ENCODE measurements around the gene PDK2.

Gene PDK2

GRCh38 chr17:50079334-50080095 is 15.6 kb upstream of the PDK2 start:
- DNase-seq (ENCODE audit: low read depth), result no peak

- no peak for DNase-seq (ENCODE audit: low read depth)
These were observed 15.1 kb upstream of the PDK2 start for GRCh38 chr17:50080096-50080480.

- DNase-seq (ENCODE audit: low read depth), result no peak
These were observed 14.3 kb upstream of the PDK2 start for GRCh38 chr17:50080827-50081226.

DNA sequence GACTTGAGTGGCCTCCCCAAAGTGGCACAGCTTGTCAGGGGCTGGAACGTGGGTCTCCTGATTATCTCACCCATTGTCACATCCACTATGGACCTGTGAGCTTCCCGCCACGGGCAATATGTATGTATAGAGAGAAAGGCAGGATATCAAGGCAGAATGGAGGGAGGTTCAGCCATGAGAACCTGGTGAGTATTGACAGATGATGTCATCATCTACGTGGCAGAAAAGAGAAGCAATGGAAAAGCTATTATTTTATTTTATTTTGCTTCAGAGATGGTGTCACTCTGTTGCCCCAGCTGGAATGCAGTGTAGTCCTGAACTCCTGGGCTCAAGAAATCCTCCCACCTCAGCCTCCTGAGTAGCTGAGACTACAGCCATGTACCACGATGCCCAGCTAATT is 13.4 kb upstream of the PDK2 start:
- no peak for DNase-seq (ENCODE audit: low read depth)

DNA sequence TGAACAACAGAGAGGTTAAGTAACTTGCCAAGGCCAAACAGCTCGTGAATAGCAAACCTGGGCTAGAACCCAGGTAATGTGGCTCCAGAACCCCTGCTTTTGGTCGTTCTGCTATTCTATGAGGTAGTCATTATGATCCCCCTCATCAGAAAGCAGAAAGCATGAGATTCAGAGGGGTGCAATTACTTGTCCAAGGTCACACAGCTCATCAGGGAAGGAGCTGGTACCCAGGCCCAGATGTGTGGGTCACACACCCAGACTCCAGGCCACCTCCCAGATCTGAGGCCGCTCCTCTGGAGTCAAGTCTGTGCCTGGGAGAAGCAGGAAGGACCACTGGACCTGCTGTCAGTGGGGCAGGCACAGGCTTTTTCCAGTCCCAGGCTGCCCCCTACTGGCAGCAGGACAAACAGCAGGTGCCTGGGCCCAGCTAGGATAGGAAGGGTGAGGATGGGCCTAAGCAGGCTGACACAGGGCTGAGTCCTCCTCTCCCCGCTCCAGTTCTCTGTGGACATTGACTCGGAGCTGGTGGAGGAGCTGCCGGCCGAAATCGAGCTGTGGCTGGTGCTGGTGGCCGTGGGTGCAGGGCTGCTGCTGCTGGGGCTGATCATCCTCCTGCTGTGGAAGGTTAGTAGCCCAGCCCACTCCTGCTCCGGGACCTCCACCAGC is 7.8 kb upstream of the PDK2 start:
- no peak for DNase-seq (ENCODE audit: low read depth)

GRCh38 chr17:50087912-50088405 is 7.2 kb upstream of the PDK2 start:
- DNase-seq (ENCODE audit: low read depth), result no peak

DNA sequence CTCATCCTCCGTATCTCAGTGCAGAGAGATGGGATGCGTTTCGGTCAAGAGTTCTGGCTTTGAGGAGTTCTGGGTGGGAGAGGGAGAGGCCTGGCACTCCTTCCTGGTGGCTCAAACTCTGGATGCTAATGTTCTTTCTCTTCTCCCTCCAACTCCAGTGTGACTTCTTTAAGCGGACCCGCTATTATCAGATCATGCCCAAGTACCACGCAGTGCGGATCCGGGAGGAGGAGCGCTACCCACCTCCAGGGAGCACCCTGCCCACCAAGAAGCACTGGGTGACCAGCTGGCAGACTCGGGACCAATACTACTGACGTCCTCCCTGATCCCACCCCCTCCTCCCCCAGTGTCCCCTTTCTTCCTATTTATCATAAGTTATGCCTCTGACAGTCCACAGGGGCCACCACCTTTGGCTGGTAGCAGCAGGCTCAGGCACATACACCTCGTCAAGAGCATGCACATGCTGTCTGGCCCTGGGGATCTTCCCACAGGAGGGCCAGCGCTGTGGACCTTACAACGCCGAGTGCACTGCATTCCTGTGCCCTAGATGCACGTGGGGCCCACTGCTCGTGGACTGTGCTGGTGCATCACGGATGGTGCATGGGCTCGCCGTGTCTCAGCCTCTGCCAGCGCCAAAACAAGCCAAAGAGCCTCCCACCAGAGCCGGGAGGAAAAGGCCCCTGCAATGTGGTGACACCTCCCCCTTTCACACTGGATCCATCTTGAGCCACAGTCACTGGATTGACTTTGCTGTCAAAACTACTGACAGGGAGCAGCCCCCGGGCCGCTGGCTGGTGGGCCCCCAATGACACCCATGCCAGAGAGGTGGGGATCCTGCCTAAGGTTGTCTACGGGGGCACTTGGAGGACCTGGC is 6.0 kb upstream of the PDK2 start:
- no peak for DNase-seq (ENCODE audit: low read depth)

GRCh38 chr17:50090071-50090470 is 5.1 kb upstream of the PDK2 start:
- DNase-seq (ENCODE audit: low read depth), result no peak

DNA sequence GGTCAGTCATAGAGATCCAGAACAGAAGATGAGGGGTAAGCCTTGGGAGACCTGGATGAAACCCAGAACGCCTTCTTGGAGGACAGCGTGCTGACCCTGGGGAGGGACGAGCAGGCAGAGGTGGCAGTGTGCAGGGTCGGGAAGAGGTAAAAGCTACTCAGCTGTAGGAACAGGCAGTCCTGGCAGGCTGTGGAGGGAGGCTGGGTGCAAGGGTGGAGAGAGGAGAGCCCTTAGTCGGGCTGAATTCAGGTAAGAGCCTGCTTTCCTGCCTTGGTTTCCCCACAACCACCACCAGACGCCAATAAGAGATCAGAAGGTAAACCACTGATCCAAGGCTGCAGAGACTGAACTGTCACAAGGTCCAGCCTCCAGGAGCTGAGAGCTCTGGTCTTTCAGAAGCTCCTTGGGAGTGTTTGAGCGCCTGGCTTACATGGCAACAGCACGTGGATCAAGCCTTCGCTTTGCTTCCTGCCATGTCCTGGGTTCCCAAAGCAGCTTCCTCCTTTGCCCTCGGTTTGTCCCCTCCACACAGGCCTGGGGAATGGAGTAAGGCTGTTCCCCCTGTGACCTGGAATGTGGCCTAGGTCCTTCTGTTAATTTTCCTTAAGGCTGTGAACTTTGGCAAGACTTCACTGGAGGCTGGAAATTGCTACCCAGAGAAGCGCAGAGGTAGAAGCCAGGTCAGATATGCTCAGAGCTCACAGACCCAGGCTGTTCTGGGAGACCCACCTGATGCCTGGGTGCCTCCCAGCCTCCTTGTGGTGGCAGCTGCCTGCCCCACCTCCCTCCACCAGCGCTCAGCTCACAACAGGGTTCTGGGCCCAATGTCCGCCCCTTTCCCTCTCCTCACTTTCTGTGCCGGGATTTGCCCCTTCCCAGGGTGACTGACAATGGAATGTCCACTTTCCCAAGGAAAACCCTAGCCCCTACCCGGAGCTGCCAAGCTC is 3.9 kb upstream of the PDK2 start:
- no peak for DNase-seq (ENCODE audit: low read depth)

DNA sequence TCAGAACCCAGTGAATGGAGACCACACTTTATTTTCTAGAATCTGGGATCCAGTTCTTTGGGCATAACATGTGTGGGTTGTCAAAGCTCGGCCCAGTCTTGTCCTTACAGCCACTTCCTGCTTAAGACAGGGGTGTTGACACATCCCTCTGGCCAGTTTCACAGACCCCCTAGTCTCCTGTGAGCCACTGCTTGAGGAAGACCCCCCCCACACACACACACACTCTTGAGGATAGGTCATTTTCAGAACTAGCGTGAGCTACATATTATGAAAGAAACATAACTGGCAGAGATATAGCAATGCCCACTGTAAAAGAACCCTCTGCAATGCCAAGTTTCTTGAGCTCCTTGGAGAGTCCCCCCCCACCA is 3.2 kb upstream of the PDK2 start:
- no peak for DNase-seq (ENCODE audit: low read depth)

DNA sequence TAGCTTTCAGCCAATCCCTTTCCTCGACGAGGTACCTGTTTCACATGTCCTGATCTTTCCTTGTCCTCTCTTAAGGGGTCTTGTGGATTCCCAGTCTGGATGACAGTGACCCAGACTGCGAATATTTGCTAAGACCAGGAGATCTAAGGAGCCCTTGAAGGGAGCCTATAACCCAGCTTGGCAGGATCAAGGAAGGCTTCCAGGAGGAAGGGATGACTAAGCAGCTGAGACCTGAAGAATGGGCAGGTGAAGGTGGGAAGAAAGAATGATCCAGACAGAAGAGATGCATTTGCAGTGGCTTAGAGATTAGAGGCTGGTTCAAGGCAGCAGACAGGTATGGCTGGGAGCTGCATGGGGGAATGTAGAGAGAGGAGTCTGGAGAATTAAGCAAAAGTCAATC is 1.9 kb upstream of the PDK2 start:
- no peak for DNase-seq (ENCODE audit: low read depth)

DNA sequence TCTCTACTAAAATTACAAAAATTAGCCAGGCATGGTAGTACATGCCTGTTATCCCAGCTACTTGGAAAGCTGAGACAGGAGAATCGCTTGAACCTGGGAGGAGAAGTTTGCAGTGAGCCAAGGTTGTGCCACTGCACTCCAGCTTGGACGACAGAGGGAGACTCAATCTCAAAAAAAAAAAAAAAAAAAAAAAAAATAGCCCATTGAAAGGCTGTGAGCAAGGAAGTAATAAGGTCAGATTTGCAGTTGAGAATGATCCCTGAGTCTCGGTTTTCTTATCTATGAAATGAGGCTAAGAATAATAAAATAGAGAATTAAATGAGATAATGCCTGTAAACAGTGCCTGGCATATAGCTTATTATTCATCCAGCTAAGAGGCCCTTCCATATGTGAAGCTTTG is 1.3 kb upstream of the PDK2 start:
- DNase-seq (ENCODE audit: low read depth), result no peak

DNA sequence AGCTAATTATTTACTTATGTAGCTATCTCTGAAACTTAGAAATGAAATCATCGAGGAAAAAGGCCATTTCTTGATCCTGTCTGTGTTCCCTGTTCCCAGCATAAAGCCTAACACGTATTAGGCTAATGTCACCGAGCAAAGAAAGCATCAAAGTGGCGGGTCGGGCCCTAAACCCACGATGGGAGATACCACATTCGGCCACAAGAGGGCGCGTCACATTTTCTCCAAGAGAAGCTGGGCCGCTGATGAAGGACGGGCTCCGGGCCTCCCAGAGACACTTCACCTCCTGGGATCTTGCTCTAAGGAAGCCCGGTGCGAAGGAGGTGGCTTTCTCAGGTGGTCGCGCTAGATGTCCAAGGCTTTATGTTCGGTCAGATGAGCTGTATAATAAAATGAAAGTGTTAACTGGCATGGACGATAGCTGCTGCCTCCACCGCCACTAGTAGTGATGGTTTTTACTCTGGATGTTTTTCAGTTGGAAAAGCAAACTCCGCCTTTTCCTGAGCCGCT is 853 bp upstream of the PDK2 start:
- peak; percentile 36 for DNase-seq (ENCODE audit: low read depth)

GRCh38 chr17:50095626-50096037 is 481 bp downstream of the PDK2 start:
- no peak for DNase-seq (ENCODE audit: low read depth)

- DNase-seq (ENCODE audit: low read depth), result no peak
These were observed 941 bp downstream of the PDK2 start for GRCh38 chr17:50096092-50096491.

DNA sequence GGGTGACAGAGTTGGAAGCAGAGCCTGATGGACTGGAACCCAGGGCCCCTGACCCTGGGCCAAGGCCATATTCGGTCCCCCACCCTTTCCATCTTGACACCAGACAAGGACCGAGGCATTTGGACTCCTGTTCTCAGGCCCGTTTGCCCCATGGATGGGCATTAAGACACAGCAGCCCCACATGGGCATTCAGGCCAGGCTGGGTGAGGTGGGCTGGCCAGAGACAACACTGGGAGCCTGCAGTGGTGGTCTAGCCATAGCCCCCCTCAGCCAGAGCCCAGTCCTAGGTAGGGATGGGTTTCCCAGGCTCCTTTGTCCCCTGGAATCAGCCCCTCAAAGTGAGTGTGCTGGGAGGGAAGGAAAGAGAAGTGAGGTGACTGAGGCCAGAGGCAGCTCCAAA is 1.6 kb downstream of the PDK2 start:
- DNase-seq (ENCODE audit: low read depth), result no peak

DNA sequence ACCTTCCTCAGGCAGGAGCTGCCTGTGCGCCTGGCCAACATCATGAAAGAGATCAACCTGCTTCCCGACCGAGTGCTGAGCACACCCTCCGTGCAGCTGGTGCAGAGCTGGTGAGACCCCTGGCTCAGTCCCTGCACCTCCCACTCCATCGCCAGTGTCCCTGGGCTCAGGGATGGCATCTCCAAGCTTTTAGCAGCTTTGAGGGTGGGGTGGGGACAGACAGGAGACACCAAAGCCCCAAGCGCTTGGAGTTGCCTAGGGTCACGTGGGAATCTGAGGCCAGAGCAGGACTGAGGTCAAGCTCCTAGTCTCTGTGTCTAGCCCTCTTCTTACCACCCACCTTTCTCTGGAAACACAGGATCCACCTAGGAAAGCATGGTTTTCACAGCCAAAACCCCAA is 2.3 kb downstream of the PDK2 start:
- no peak for DNase-seq (ENCODE audit: low read depth)

DNA sequence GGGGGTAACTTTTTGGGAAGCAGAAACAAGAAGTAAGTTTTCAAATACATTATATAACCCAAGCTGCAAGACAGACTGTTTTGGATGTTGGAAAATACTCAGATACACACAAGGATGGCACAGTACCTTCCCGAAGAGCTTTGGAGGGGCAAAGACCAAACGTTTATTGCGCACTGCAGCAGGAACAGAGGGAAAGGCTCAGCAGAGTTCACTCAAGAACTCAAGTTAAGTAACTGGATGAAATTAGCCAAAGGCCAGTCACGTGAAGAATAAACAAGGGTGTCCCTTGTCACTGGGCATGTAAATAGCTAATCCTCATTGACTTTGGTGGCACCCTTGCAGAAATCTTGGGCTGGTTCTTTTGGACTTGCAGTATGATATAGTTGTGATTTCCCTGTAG is 2.8 kb downstream of the PDK2 start:
- no peak for DNase-seq (ENCODE audit: low read depth)

DNA sequence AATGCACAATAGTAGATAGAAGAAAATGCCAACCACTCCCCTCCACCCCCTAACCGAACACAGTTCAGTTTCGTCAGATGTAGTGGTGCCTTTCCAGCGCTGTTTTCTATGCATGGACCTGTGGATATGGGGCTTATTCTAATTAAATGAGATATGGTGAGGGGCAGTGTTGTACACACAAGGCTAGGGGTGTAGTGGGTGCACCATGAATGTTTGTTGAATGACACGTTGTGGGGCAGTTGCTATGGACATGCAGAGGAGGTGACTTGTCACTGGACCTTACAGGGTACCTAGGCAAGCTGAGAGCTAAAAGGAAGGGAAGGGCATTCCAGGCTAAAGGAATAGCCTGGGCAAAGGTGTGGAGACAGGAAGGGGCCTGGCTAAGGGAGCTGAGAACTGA is 3.4 kb downstream of the PDK2 start:
- DNase-seq (ENCODE audit: low read depth), result no peak

- DNase-seq (ENCODE audit: low read depth), result no peak
These were observed 3.9 kb downstream of the PDK2 start for GRCh38 chr17:50099003-50099402.

GRCh38 chr17:50100480-50100883 is 5.3 kb downstream of the PDK2 start:
- DNase-seq (ENCODE audit: low read depth), result no peak
